ENCODE results near the gene CPSF6.

- TF ChIP-seq CTCF (IDR thresholded peaks at IDR 0.05 in 2 of 3, conservative IDR thresholded peaks at IDR 0.05 in 1 of 3; ENCODE audit: borderline replicate concordance in 1 of 3, insufficient read depth in 1 of 3, low read depth in 2 of 3, low read length in 2 of 3) (no peak), RAD21 (IDR thresholded peaks at IDR 0.05; ENCODE audit: low read depth) (no peak)
Observed at GRCh38 chr12:69304284-69304683, 64.9 kb downstream of the CPSF6 start.
